Calu3 (cell line): ENCODE data around the gene SPDYC. TPM values are rescaled to one million over a fixed set of nuclear protein-coding genes. Genes with fewer than 3 reads are reported as not detected.

ENCODE experiments used
- Bru-seq: library from RNA; stranded (reverse); fragments of 400-500 nt; gene quantifications from one replicate; lab custom pipeline; 2021; lab: Mats Ljungman, UMichigan
- BruChase-seq, 2 experiments: library from RNA; stranded (reverse); fragments of 400-500 nt; gene quantifications; one replicate each; lab custom pipeline; 2021; lab: Mats Ljungman, UMichigan
- BruUV-seq: library from RNA; stranded (reverse); fragments of 400-500 nt; replicated peaks from 2 replicates; lab custom pipeline; 2021; lab: Mats Ljungman, UMichigan
- CTCF ChIA-PET: fragments of 300-600 bp; sonication (Branson Sonifier 250); formaldehyde crosslinking; loops from one replicate; lab custom pipeline; 2022; ENCODE audit warnings: antibody characterized with exemption; lab: Charles Lee
- DNase-seq: peaks from one replicate; pipeline ENCODE4 v3.0.0; 2022
- H3K27ac Mint-ChIP-seq: one replicate; pipeline ENCODE4 v1.8.0; 2022; ENCODE audit warnings: mixed read lengths; ENCODE audit not compliant: unreplicated experiment
- H3K27me3 Mint-ChIP-seq: one replicate; pipeline ENCODE4 v1.8.0; 2022; ENCODE audit warnings: mixed read lengths; ENCODE audit not compliant: unreplicated experiment
- H3K36me3 Mint-ChIP-seq: one replicate; pipeline ENCODE4 v1.8.0; 2022; ENCODE audit warnings: mild to moderate bottlenecking, moderate library complexity, mixed read lengths; ENCODE audit not compliant: insufficient read depth, unreplicated experiment
- H3K4me1 Mint-ChIP-seq: one replicate; pipeline ENCODE4 v1.8.0; 2022; ENCODE audit warnings: mild to moderate bottlenecking, low read depth, mixed read lengths; ENCODE audit not compliant: unreplicated experiment
- H3K4me3 Mint-ChIP-seq: one replicate; pipeline ENCODE4 v1.8.0; 2022; ENCODE audit warnings: mild to moderate bottlenecking, low read depth, moderate library complexity, mixed read lengths; ENCODE audit not compliant: unreplicated experiment
- H3K9me3 Mint-ChIP-seq: one replicate; pipeline ENCODE4 v1.8.0; 2022; ENCODE audit warnings: low read depth, mixed read lengths; ENCODE audit not compliant: unreplicated experiment
- CTCF ChIP-seq: fragments of 200-600 bp; IDR thresholded peaks from one replicate; pipeline ENCODE4 v1.8.0; 2022; ENCODE audit warnings: antibody characterized with exemption; ENCODE audit not compliant: unreplicated experiment
- intact Hi-C: fragments of 100-400 bp; cut with micrococcal nuclease; formaldehyde crosslinking; loops from one replicate; pipeline ENCODE4 v1.10.0; 2022; ENCODE audit not compliant: unreplicated experiment
- long read RNA-seq: library from polyadenylated mRNA; stranded (forward); transcript quantifications from one replicate; pipeline ENCODE4 v2.0.0, GENCODE V29; 2022
- total RNA-seq: library from RNA; stranded (reverse); gene quantifications from 2 replicates; pipeline ENCODE4 v1.2.3, GENCODE V29; 2022

Gene SPDYC, protein sequence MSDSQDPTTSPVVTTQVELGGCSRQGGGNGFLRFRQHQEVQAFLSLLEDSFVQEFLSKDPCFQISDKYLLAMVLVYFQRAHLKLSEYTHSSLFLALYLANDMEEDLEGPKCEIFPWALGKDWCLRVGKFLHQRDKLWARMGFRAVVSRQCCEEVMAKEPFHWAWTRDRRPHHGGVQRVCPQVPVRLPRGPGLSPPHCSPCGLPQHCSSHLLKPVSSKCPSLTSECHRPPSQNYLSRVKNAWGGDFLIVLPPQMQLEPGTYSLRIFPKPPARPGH
- total RNA-seq (not detected in 2 replicates), Bru-seq, nascent RNA (not detected), BruChase-seq, experiment 1, labeled RNA remaining after a 6-hour chase (not detected), BruChase-seq, experiment 2, labeled RNA remaining after a 2-hour chase (not detected)
- long read RNA-seq: 0 reads

GRCh38 chr11:65170058-65170534 is at the start of gene SPDYC:
TSS of gene SPDYC (plus strand) at chr11:65170233. CDS start at chr11:65171358, 1,125 bp downstream.
- DNase-seq: no peak
- Mint-ChIP-seq H3K27me3 (no peaks in the 10 kb centered on the region), H3K4me3 (no peak within 1 kb of the TSS), H3K36me3 (peaks cover 9% of the 10 kb centered on the region), H3K9me3 (no peaks in the 10 kb centered on the region), H3K27ac (no peak within 1 kb of the TSS), H3K4me1 (peaks cover 23% of the 10 kb centered on the region)
- no TSS peak for BruUV-seq
- TF ChIP-seq CTCF: no peak
- CTCF ChIA-PET: interaction anchor here (1.3 kb wide), 1 partner anchor 12 kb away, joined by 3 read pairs; no protein-coding TSS in a partner anchor
- intact Hi-C loops: no loop called here

- H3K36me3 Mint-ChIP-seq: peaks cover 85% of the 10 kb centered on the region
- DNase-seq: no peak
- TF ChIP-seq CTCF: no peak
- peak overlapping the region; percentile 98 for H3K4me3 Mint-ChIP-seq
- no peaks in the 10 kb centered on the region for H3K27me3 Mint-ChIP-seq
- no peaks in the 10 kb centered on the region for H3K9me3 Mint-ChIP-seq
- BruUV-seq: no TSS peak
- CTCF ChIA-PET: interaction anchor here (1.8 kb wide), 1 partner anchor 14 kb away, joined by 14 read pairs; the partner anchor contains the start of gene SYVN1
- H3K4me1 Mint-ChIP-seq: peaks cover 25% of the 10 kb centered on the region
- peak overlapping the region; percentile 99 for H3K27ac Mint-ChIP-seq
- intact Hi-C loops: no loop called here
Observed at GRCh38 chr11:65120831-65121230, 49.2 kb upstream of the SPDYC start.

GRCh38 chr11:65121447-65121864 is 48.6 kb upstream of the SPDYC start:
- Mint-ChIP-seq H3K4me3 (peak overlapping the region; percentile 98), H3K36me3 (peaks cover 85% of the 10 kb centered on the region), H3K27me3 (no peaks in the 10 kb centered on the region), H3K4me1 (peaks cover 25% of the 10 kb centered on the region), H3K9me3 (no peaks in the 10 kb centered on the region), H3K27ac (peak overlapping the region; percentile 99)
- no peak for DNase-seq
- CTCF ChIA-PET: interaction anchor here (0.9 to 1.8 kb wide), 6 partner anchors 9 to 80 kb away, joined by 3 to 14 read pairs (median 4); partner anchors contain the start of genes CAPN1, SAC3D1 and SYVN1
- intact Hi-C loops: no loop called here
- BruUV-seq: no TSS peak
- no peak for TF ChIP-seq CTCF

DNA sequence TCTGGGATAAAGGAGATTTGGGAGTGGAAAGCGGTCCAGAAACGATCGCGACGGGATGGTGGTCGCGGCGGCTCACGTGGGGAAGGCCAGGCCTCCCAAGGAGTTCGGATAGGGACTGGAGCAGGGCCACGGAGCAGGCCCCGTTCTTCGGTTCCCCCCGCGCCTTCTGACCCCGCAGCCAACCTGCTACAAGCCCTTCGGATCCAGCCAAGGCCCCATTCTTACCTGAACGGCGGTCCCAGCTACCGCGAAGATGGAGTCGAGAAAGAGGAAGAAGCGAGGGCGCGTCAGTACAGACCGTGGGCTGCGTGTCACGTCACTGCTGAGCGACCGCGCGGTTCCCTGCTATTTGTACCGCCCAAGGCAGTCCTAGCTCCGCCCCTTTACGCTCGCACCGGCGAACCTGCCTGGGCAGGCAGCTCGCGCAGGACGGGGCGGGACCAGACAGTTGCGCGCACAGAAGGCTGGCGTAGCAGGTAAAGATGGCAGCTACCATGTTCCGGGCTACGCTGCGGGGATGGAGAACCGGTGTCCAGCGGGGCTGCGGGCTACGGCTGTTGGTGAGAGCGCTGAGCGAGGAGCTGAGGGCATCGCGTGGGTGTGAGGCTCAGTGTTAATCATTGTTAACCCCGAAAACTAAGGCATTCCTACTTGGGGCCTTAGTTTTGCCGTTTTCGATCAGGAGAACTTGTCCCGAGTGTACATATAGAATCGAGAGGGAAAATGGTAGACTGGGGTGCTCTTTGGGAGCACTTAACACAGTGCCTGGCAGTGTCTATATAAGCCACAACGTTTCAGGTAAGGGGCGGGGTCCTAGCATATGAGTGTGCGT is 48.0 kb upstream of the SPDYC start, which contains the start of the genes FAU and MRPL49:
TSS of gene FAU (minus strand) at position 270 of the 832 bp plus-strand sequence. CDS start 321 bp downstream, outside the sequence.
TSS of gene MRPL49 (plus strand) at position 457 of the 832 bp plus-strand sequence. CDS start at position 483, 26 bp downstream.
- Mint-ChIP-seq H3K36me3 (peaks cover 85% of the 10 kb centered on the region), H3K27ac (peak within 1 kb of the TSS; percentile 99), H3K4me3 (peak within 1 kb of the TSS; percentile 98), H3K4me1 (peaks cover 25% of the 10 kb centered on the region), H3K27me3 (no peaks in the 10 kb centered on the region), H3K9me3 (no peaks in the 10 kb centered on the region)
- peak; percentile 99 for DNase-seq
- CTCF ChIA-PET: interaction anchor here (0.6 to 1.8 kb wide), 10 partner anchors 9 to 381 kb away, joined by 3 to 14 read pairs (median 4); partner anchors contain the start of genes CAPN1, SAC3D1 and SYVN1
- TSS peak; percentile 72 for BruUV-seq
- no peak for TF ChIP-seq CTCF
- intact Hi-C loops: no loop called here
